Skeletal muscle tissue (tissue), 4 donors: ENCODE data around the gene C1QTNF6. TPM values are rescaled to one million over a fixed set of nuclear protein-coding genes. Genes with fewer than 3 reads are reported as not detected.

Experiments
- H3K27ac ChIP-seq: one replicate; pipeline ENCODE4 v1.7.0; 2013; ENCODE audit warnings: mild to moderate bottlenecking, low read depth, low read length, inconsistent platforms
- H3K27me3 ChIP-seq, 3 donors: one replicate each; pipeline ENCODE4 v1.7.0; 2013; ENCODE audit warnings: low read length in 3 of 3; ENCODE audit not compliant: control insufficient read depth in 3 of 3, insufficient read depth in 3 of 3
- H3K36me3 ChIP-seq, 3 donors: one replicate each; pipeline ENCODE4 v1.7.0; 2013; ENCODE audit warnings: low read length in 3 of 3; ENCODE audit not compliant: control insufficient read depth in 3 of 3, insufficient read depth in 3 of 3
- H3K4me1 ChIP-seq, 3 donors: one replicate each; pipeline ENCODE4 v1.7.0; 2013; ENCODE audit warnings: low read length in 3 of 3, mild to moderate bottlenecking in 3 of 3; ENCODE audit not compliant: control insufficient read depth in 3 of 3, insufficient read depth in 3 of 3
- H3K4me3 ChIP-seq, 3 donors: one replicate each; pipeline ENCODE4 v1.7.0; 2013; ENCODE audit warnings: low read length in 3 of 3
- H3K9ac ChIP-seq, 3 donors: one replicate each; pipeline ENCODE4 v1.7.0; 2013; ENCODE audit warnings: low read length in 3 of 3, mild to moderate bottlenecking in 3 of 3, moderate library complexity in 2 of 3, low read depth in 1 of 3
- H3K9me3 ChIP-seq, 3 donors: one replicate each; pipeline ENCODE4 v1.7.0; 2013; ENCODE audit warnings: low read length in 3 of 3; ENCODE audit not compliant: control insufficient read depth in 3 of 3
- total RNA-seq: library from RNA; depleted of rRNA; stranded (reverse); fragments of >200 nt; gene quantifications from one replicate; pipeline ENCODE4 v1.2.3, GENCODE V29; 2014
- donor health status: Osteomylitis.

C1QTNF6 gene
- total RNA-seq, 1 donor from 2014 or later, result 6.3 TPM

- no peaks in the 10 kb centered on the region for H3K36me3 ChIP-seq
- H3K27ac ChIP-seq, result no peak overlapping the region
- peak overlapping the region; percentile 67 to 85 (median 79) for H3K9ac ChIP-seq
Measured at GRCh38 chr22:37199760-37200108, 11.7 kb upstream of the C1QTNF6 start.

GRCh38 chr22:37199103-37199759 lies 11.2 kb upstream of the C1QTNF6 start:
- peaks cover 39 to 40% (median 40%) of the 10 kb centered on the region in 3 donors for H3K4me1 ChIP-seq
- peak overlapping the region; percentile 91 for H3K27ac ChIP-seq
- no peaks in the 10 kb centered on the region for H3K27me3 ChIP-seq
- peak overlapping the region; percentile 85 to 94 (median 88) for H3K4me3 ChIP-seq
- H3K9me3 ChIP-seq, result no peaks in the 10 kb centered on the region
- no peaks in the 10 kb centered on the region for H3K36me3 ChIP-seq
- peak overlapping the region; percentile 94 to 98 (median 96) for H3K9ac ChIP-seq

More at GRCh38 chr22:37199760-37200108, 11.7 kb upstream of the C1QTNF6 start:
- H3K4me1 ChIP-seq, result peaks cover 38 to 39% (median 38%) of the 10 kb centered on the region in 3 donors
- no peaks in the 10 kb centered on the region for H3K9me3 ChIP-seq
- H3K27me3 ChIP-seq, result no peaks in the 10 kb centered on the region
- H3K4me3 ChIP-seq, result peak overlapping the region; percentile 63

- no peaks in the 10 kb centered on the region for H3K27me3 ChIP-seq
- peak overlapping the region; percentile 85 to 94 (median 88) for H3K4me3 ChIP-seq
- H3K4me1 ChIP-seq, result peaks cover 42 to 47% (median 46%) of the 10 kb centered on the region in 3 donors
- no peaks in the 10 kb centered on the region for H3K36me3 ChIP-seq
- H3K9me3 ChIP-seq, result no peaks in the 10 kb centered on the region
- peak overlapping the region; percentile 94 to 98 (median 96) for H3K9ac ChIP-seq
- H3K27ac ChIP-seq, result peak overlapping the region; percentile 91
Measured at GRCh38 chr22:37198258-37199102, 10.4 kb upstream of the C1QTNF6 start.

- Histone ChIP-seq H3K9me3 (no peaks in the 10 kb centered on the region), H3K27me3 (no peaks in the 10 kb centered on the region), H3K4me1 (peaks cover 42 to 47% (median 46%) of the 10 kb centered on the region in 3 donors), H3K9ac (peak overlapping the region; percentile 28 to 78 (median 61)), H3K36me3 (no peaks in the 10 kb centered on the region), H3K4me3 (peak overlapping the region; percentile 61 to 88 (median 61)), H3K27ac (peak overlapping the region; percentile 91)
Measured at GRCh38 chr22:37197451-37198257, 9.6 kb upstream of the C1QTNF6 start.

- H3K27me3 ChIP-seq, result no peaks in the 10 kb centered on the region
- no peaks in the 10 kb centered on the region for H3K9me3 ChIP-seq
- H3K9ac ChIP-seq, result peak overlapping the region; percentile 36 to 78 (median 40)
- no peaks in the 10 kb centered on the region for H3K36me3 ChIP-seq
- H3K4me1 ChIP-seq, result peaks cover 42 to 47% (median 46%) of the 10 kb centered on the region in 3 donors
- peak overlapping the region; percentile 18 to 61 (median 20) for H3K4me3 ChIP-seq
- peak overlapping the region; percentile 91 for H3K27ac ChIP-seq
Measured at GRCh38 chr22:37196539-37197450, 8.7 kb upstream of the C1QTNF6 start.

GRCh38 chr22:37195921-37196320 lies 7.9 kb upstream of the C1QTNF6 start:
- no peaks in the 10 kb centered on the region for H3K9me3 ChIP-seq
- peaks cover 42 to 47% (median 46%) of the 10 kb centered on the region in 3 donors for H3K4me1 ChIP-seq
- no peaks in the 10 kb centered on the region for H3K27me3 ChIP-seq
- peak overlapping the region; percentile 91 for H3K27ac ChIP-seq
- no peak overlapping the region for H3K4me3 ChIP-seq
- no peaks in the 10 kb centered on the region for H3K36me3 ChIP-seq
- peak overlapping the region in 2 of 3 donors; percentile 5 to 78 for H3K9ac ChIP-seq

GRCh38 chr22:37194750-37195149 lies 6.7 kb upstream of the C1QTNF6 start:
- Histone ChIP-seq H3K27ac (no peak overlapping the region), H3K9ac (no peak overlapping the region), H3K9me3 (no peaks in the 10 kb centered on the region), H3K27me3 (no peaks in the 10 kb centered on the region), H3K36me3 (no peaks in the 10 kb centered on the region), H3K4me3 (no peak overlapping the region), H3K4me1 (peaks cover 42 to 46% (median 45%) of the 10 kb centered on the region in 3 donors)

GRCh38 chr22:37193629-37194191 lies 5.7 kb upstream of the C1QTNF6 start:
- Histone ChIP-seq H3K9me3 (no peaks in the 10 kb centered on the region), H3K4me1 (peaks cover 45 to 49% (median 48%) of the 10 kb centered on the region in 3 donors), H3K4me3 (no peak overlapping the region), H3K27ac (peak overlapping the region; percentile 56), H3K27me3 (no peaks in the 10 kb centered on the region), H3K9ac (no peak overlapping the region), H3K36me3 (no peaks in the 10 kb centered on the region)

- no peaks in the 10 kb centered on the region for H3K27me3 ChIP-seq
- no peak overlapping the region for H3K4me3 ChIP-seq
- H3K4me1 ChIP-seq, result peaks cover 47 to 52% (median 50%) of the 10 kb centered on the region in 3 donors
- no peaks in the 10 kb centered on the region for H3K36me3 ChIP-seq
- no peak overlapping the region for H3K27ac ChIP-seq
- H3K9me3 ChIP-seq, result no peaks in the 10 kb centered on the region
- no peak overlapping the region for H3K9ac ChIP-seq
Measured at GRCh38 chr22:37192741-37193140, 4.7 kb upstream of the C1QTNF6 start.
